B cell (primary cell): ENCODE data around the gene FBXL20. TPM values are rescaled to one million over a fixed set of nuclear protein-coding genes. Genes with fewer than 3 reads are reported as not detected.

Source experiments
- ATAC-seq: fragments of 200-7000 bp; cut with Tn5 transposase; one replicate; pipeline ENCODE4 v1.10.0; 2021; ENCODE audit warnings: low read depth, mild to moderate bottlenecking, moderate number of reproducible peaks, moderate library complexity
- CTCF ChIA-PET: fragments of 350-600 bp; sonication (Branson Sonifier 250); formaldehyde crosslinking; loops from one replicate; lab custom pipeline; 2021; ENCODE audit warnings: antibody characterized with exemption, inconsistent platforms; lab: Charles Lee
- POLR2A ChIA-PET: fragments of 350-600 bp; sonication (Branson Sonifier 250); formaldehyde crosslinking; loops from one replicate; lab custom pipeline; 2021; ENCODE audit warnings: antibody characterized with exemption; lab: Charles Lee
- DNase-seq: peaks from one replicate; pipeline ENCODE4 v3.0.0; 2013
- H2AFZ ChIP-seq: 2 replicates; pipeline ENCODE4 v1.6.1; 2012; ENCODE audit warnings: mild to moderate bottlenecking, low read depth, low read length; ENCODE audit not compliant: insufficient read depth, poor library complexity, severe bottlenecking
- H3K27ac ChIP-seq, 2 donors: 1 replicate in 1 of 2; 2 replicates in 1 of 2; pipeline ENCODE4 v1.5.1; 2012 to 2013; ENCODE audit warnings: low read length in 2 of 2, mild to moderate bottlenecking in 2 of 2, moderate library complexity in 1 of 2
- H3K27me3 ChIP-seq, 4 experiments: fragments of 200-600 bp in 1 of 4; sonication (generic) in 1 of 4; replicated peaks in 1 of 4; 1 replicate in 2 of 4; 2 replicates in 2 of 4; pipeline versions ENCODE4 v1.6.1 to v1.7.0; 2013 to 2016; ENCODE audit warnings: low read length in 3 of 4, mild to moderate bottlenecking in 2 of 4, mixed read lengths in 1 of 4, moderate library complexity in 1 of 4; ENCODE audit not compliant: insufficient read depth in 4 of 4, control insufficient read depth in 3 of 4; ENCODE audit errors: control extremely low read depth in 1 of 4
- H3K36me3 ChIP-seq, 2 experiments: replicated peaks in 1 of 2; 1 replicate in 1 of 2; 2 replicates in 1 of 2; pipeline versions ENCODE4 v1.6.1 to v1.7.1; 2013; ENCODE audit warnings: low read length in 1 of 2; ENCODE audit not compliant: insufficient read depth in 2 of 2, control insufficient read depth in 1 of 2; ENCODE audit errors: control extremely low read depth in 1 of 2, extremely low read depth in 1 of 2
- H3K4me1 ChIP-seq, 2 donors: fragments of 200-600 bp in 1 of 2; sonication (generic) in 1 of 2; 1 replicate in 1 of 2; 2 replicates in 1 of 2; pipeline versions ENCODE4 v1.5.1 to v1.6.1; 2013 to 2017; ENCODE audit warnings: low read length in 2 of 2; ENCODE audit not compliant: control insufficient read depth in 2 of 2, insufficient read depth in 2 of 2
- H3K4me2 ChIP-seq: replicated peaks from 2 replicates; pipeline ENCODE3; 2012; ENCODE audit warnings: mild to moderate bottlenecking, low read depth, low read length; ENCODE audit not compliant: poor library complexity, severe bottlenecking
- H3K4me3 ChIP-seq, 5 experiments: fragments of 200-600 bp in 1 of 5; sonication (generic) in 1 of 5; 1 replicate in 3 of 5; 2 replicates in 2 of 5; pipeline versions ENCODE4 v1.5.1 to v1.7.0; 2011 to 2016; ENCODE audit warnings: low read length in 4 of 5, mild to moderate bottlenecking in 4 of 5, low read depth in 2 of 5, control low read depth in 1 of 5, moderate library complexity in 1 of 5; ENCODE audit not compliant: insufficient read depth in 1 of 5; ENCODE audit errors: control extremely low read depth in 1 of 5, extremely low read depth in 1 of 5
- H3K79me2 ChIP-seq: fragments of 200-600 bp; sonication (generic); one replicate; pipeline ENCODE4 v1.6.0; 2016; ENCODE audit warnings: low read length; ENCODE audit not compliant: control insufficient read depth, insufficient read depth
- H3K9ac ChIP-seq: fragments of 200-600 bp; sonication (generic); 2 replicates; pipeline ENCODE4 v1.6.1; 2017; ENCODE audit warnings: mild to moderate bottlenecking, low read length, moderate library complexity
- H3K9me3 ChIP-seq, 3 donors: one replicate each; pipeline versions ENCODE4 v1.6.1 to v1.7.1; 2013; ENCODE audit warnings: low read length in 2 of 3; ENCODE audit not compliant: control insufficient read depth in 2 of 3, insufficient read depth in 1 of 3; ENCODE audit errors: control extremely low read depth in 1 of 3
- H4K20me1 ChIP-seq: 2 replicates; pipeline ENCODE4 v1.6.0; 2012; ENCODE audit warnings: mild to moderate bottlenecking, low read length; ENCODE audit not compliant: insufficient read depth, control insufficient read depth, poor library complexity, severe bottlenecking
- H3K27ac Mint-ChIP-seq: one replicate; pipeline ENCODE4 v1.8.0; 2021; ENCODE audit warnings: mixed read lengths
- H3K27me3 Mint-ChIP-seq: one replicate; pipeline ENCODE4 v1.8.0; 2021; ENCODE audit warnings: mixed read lengths
- H3K4me1 Mint-ChIP-seq: one replicate; pipeline ENCODE4 v1.8.0; 2021; ENCODE audit warnings: mixed read lengths
- H3K4me3 Mint-ChIP-seq: one replicate; pipeline ENCODE4 v1.8.0; 2021; ENCODE audit warnings: mixed read lengths
- H3K9me3 Mint-ChIP-seq: one replicate; pipeline ENCODE4 v1.8.0; 2022; ENCODE audit warnings: mixed read lengths; ENCODE audit not compliant: insufficient read depth
- EZH2 ChIP-seq: IDR thresholded peaks from 2 replicates; pipeline ENCODE4 v1.6.1; 2012; ENCODE audit warnings: borderline replicate concordance, low read depth, mild to moderate bottlenecking, moderate library complexity, low read length; ENCODE audit not compliant: insufficient read depth, poor library complexity, severe bottlenecking
- whole genome bisulfite sequencing: methylation state at CpG from one replicate; pipeline ENCODE4 v1.1.5; 2013; ENCODE audit warnings: missing lambda C conversion rate; ENCODE audit not compliant: insufficient coverage; 5-methylcytosine and 5-hydroxymethylcytosine counted together
- intact Hi-C: fragments of 100-400 bp; cut with micrococcal nuclease; formaldehyde crosslinking; loops from one replicate; pipeline ENCODE4 v1.10.0; 2022
- polyA plus RNA-seq: library from polyadenylated mRNA; depleted of rRNA; stranded (reverse); fragments of >200 nt; gene quantifications from 2 replicates; pipeline ENCODE4 v1.2.3, GENCODE V29; 2012
- total RNA-seq, 2 donors: library from RNA; stranded (reverse); fragments of 120-200 nt in 1 of 2; gene quantifications; 1 replicate in 1 of 2; 2 replicates in 1 of 2; pipeline versions ENCODE4 v1.2.3 to v1.2.4, GENCODE V29; 2013 to 2022
- TF ChIP-seq, protein P1 (sequence below): fragments of 200-600 bp; IDR thresholded peaks from one replicate; pipeline ENCODE4 v1.8.0; 2022; ENCODE audit warnings: antibody characterized with exemption, mild to moderate bottlenecking

Gene FBXL20
- total and polyA plus RNA-seq, 2 donors (not counting 1 experiment from before 2014, with no cell fraction given), result 6.1 to 36.2 TPM

DNA sequence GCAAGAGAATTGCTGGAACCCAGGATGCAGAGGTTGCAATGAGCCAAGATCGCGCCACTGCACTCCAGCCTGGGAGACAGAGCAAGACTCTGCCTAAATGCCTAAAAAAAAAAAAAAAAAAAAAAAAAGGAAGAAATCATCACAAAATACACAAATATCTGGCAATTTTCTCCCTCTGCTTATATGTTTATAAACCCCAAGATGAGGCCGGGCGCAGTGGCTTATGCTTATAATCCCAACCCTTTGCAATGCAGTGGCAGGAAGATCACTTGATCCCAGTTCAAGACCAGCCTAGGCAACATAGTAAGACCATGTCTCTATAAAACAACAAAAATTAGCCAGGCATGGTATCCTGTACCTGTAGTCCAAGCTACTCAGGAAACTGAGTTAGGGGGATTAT lies 28.2 kb upstream of the FBXL20 start:
- no peak for TF ChIP-seq EZH2
- POLR2A ChIA-PET, result interaction anchor here (0.6 kb wide), 1 partner anchor 641 kb away, joined by 4 read pairs; no protein-coding TSS in a partner anchor
- no peaks in the 10 kb centered on the region for H3K9me3 ChIP-seq
- Mint-ChIP-seq H3K27me3 (no peaks in the 10 kb centered on the region), H3K27ac (no peak overlapping the region), H3K4me3 (no peak overlapping the region), H3K9me3 (no peaks in the 10 kb centered on the region), H3K4me1 (no peaks in the 10 kb centered on the region)
- intact Hi-C loops, result no loop called here
- CTCF ChIA-PET, result no interaction called here
- ATAC-seq, result no peak
- no peak overlapping the region for H3K27ac ChIP-seq
- H3K4me1 ChIP-seq, result no peaks in the 10 kb centered on the region
- H3K4me3 ChIP-seq, result no peak overlapping the region
- H4K20me1 ChIP-seq, result no peaks in the 10 kb centered on the region
- peaks cover 8% of the 10 kb centered on the region for H3K79me2 ChIP-seq
- WGBS, result 100% methylated on average over 2 of the region's 4 CpGs
- no peak for DNase-seq
- H3K9ac ChIP-seq, result no peak overlapping the region
- no peaks in the 10 kb centered on the region for H3K27me3 ChIP-seq
- H3K36me3 ChIP-seq, result peaks cover 5 to 66% of the 10 kb centered on the region in 2 experiments
- no peak overlapping the region for H3K4me2 ChIP-seq
- no peak overlapping the region for H2AFZ ChIP-seq

GRCh38 chr17:39416141-39416540 lies 14.7 kb upstream of the FBXL20 start:
- no CpG with 5 or more reads among the region's 1 CpG for WGBS
- Mint-ChIP-seq H3K27ac (no peak overlapping the region), H3K4me1 (no peaks in the 10 kb centered on the region), H3K27me3 (no peaks in the 10 kb centered on the region), H3K9me3 (no peaks in the 10 kb centered on the region), H3K4me3 (no peak overlapping the region)
- Histone ChIP-seq H3K9me3 (no peaks in the 10 kb centered on the region), H3K4me2 (no peak overlapping the region), H3K36me3 (peaks cover 4 to 53% of the 10 kb centered on the region in 2 experiments), H3K27me3 (no peaks in the 10 kb centered on the region), H3K27ac (no peak overlapping the region), H3K4me1 (no peaks in the 10 kb centered on the region), H2AFZ (no peak overlapping the region), H3K79me2 (no peaks in the 10 kb centered on the region), H4K20me1 (no peaks in the 10 kb centered on the region), H3K4me3 (no peak overlapping the region), H3K9ac (no peak overlapping the region)
- ChIA-PET CTCF (no interaction called here), POLR2A (no interaction called here)
- ATAC-seq, result no peak
- TF ChIP-seq EZH2, result no peak
- TF ChIP-seq, protein P1, sequence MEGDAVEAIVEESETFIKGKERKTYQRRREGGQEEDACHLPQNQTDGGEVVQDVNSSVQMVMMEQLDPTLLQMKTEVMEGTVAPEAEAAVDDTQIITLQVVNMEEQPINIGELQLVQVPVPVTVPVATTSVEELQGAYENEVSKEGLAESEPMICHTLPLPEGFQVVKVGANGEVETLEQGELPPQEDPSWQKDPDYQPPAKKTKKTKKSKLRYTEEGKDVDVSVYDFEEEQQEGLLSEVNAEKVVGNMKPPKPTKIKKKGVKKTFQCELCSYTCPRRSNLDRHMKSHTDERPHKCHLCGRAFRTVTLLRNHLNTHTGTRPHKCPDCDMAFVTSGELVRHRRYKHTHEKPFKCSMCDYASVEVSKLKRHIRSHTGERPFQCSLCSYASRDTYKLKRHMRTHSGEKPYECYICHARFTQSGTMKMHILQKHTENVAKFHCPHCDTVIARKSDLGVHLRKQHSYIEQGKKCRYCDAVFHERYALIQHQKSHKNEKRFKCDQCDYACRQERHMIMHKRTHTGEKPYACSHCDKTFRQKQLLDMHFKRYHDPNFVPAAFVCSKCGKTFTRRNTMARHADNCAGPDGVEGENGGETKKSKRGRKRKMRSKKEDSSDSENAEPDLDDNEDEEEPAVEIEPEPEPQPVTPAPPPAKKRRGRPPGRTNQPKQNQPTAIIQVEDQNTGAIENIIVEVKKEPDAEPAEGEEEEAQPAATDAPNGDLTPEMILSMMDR, result no peak
- intact Hi-C loops, result no loop called here
- no peak for DNase-seq
